Bronchial epithelial cell (primary cell): ENCODE measurements around the gene POU2AF1. TPM values are rescaled to one million over a fixed set of nuclear protein-coding genes. Genes with fewer than 3 reads are reported as not detected.

Experiments used
- DNase-seq: peaks from one replicate; pipeline ENCODE4 v3.0.0-alpha.2; 2010; ENCODE audit warnings: low read depth
- FAIRE-seq: peaks from 2 replicates; lab custom pipeline; 2011; peaks lifted over from hg19 to GRCh38; lab: Jason Lieb, UNC
- H3K27me3 ChIP-seq: 2 replicates; pipeline ENCODE4 v1.5.1; 2011; ENCODE audit warnings: low read length; ENCODE audit not compliant: control insufficient read depth, insufficient read depth
- H3K36me3 ChIP-seq: 2 replicates; pipeline ENCODE4 v1.5.1; 2011; ENCODE audit warnings: low read length; ENCODE audit not compliant: control insufficient read depth, insufficient read depth
- H3K4me3 ChIP-seq: 2 replicates; pipeline ENCODE4 v1.5.1; 2011; ENCODE audit warnings: mild to moderate bottlenecking, low read depth, low read length, control low read depth
- total RNA-seq: library from RNA; depleted of rRNA; stranded (reverse); fragments of >200 nt; gene quantifications from 2 replicates; pipeline ENCODE4 v1.2.1, GENCODE V29; 2014
- TF ChIP-seq, protein P1 (sequence below): IDR thresholded peaks from 2 replicates; pipeline ENCODE4 v1.5.1; 2011; ENCODE audit warnings: mild to moderate bottlenecking, moderate library complexity, low read length, control low read depth, inconsistent platforms; ENCODE audit not compliant: insufficient read depth, severe bottlenecking

Gene POU2AF1
- total RNA-seq, 1 donor from 2014 or later: not detected

DNA sequence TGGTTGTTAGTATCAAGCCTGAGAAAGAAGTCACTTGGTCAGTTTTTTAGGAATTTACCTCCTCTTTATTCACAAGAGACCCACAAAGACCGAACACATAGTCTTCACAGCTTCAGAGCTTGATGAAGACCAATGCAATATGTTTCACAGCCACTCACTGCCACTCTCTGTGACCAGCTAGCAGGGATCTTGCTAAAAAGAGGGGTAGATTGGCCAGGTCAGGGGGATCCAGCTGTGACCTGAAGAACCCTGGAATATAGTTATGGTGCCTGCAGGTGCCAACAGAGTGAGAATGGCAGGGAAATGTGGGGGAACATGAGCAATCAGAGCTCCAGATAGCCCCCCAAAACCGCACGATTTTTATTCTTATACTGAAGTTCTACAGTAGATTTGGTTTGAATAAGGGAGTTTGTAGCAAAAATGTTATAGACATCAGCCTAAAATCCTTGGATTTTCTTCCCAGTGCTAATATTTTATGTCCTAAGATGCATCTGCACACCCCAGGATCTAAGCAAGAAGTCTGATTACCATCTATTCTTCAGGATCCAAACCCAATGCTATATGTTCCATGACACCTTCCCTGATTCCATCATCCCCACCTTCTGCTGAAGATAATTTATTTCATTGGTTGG, 8.7 kb downstream of the POU2AF1 start:
- H3K27me3 ChIP-seq: no peaks in the 10 kb centered on the region
- TF ChIP-seq, protein P1, sequence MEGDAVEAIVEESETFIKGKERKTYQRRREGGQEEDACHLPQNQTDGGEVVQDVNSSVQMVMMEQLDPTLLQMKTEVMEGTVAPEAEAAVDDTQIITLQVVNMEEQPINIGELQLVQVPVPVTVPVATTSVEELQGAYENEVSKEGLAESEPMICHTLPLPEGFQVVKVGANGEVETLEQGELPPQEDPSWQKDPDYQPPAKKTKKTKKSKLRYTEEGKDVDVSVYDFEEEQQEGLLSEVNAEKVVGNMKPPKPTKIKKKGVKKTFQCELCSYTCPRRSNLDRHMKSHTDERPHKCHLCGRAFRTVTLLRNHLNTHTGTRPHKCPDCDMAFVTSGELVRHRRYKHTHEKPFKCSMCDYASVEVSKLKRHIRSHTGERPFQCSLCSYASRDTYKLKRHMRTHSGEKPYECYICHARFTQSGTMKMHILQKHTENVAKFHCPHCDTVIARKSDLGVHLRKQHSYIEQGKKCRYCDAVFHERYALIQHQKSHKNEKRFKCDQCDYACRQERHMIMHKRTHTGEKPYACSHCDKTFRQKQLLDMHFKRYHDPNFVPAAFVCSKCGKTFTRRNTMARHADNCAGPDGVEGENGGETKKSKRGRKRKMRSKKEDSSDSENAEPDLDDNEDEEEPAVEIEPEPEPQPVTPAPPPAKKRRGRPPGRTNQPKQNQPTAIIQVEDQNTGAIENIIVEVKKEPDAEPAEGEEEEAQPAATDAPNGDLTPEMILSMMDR: no peak
- FAIRE-seq: no peak

DNA sequence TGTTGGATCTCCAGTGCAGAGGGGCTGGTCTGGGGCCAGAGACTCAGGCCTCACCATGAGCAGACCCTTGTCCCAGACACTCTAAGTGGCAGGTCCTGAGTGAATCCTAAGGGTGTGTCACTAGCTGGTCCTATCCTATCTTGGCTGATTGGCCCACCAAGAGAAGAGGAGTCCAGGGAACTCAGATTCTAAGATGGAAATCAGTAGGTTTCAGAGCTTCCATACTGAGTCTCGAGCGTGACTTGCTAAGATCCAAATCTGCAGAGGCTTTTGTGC, 10.9 kb downstream of the POU2AF1 start:
- TF ChIP-seq, protein P1: no peak
- Histone ChIP-seq H3K4me3 (no peak overlapping the region), H3K36me3 (no peaks in the 10 kb centered on the region), H3K27me3 (no peaks in the 10 kb centered on the region)
- FAIRE-seq (no peak), DNase-seq (no peak)

More for the DNA sequence above, 8.7 kb downstream of the POU2AF1 start:
- Histone ChIP-seq H3K36me3 (no peaks in the 10 kb centered on the region), H3K4me3 (no peak overlapping the region)
- no peak for DNase-seq

DNA sequence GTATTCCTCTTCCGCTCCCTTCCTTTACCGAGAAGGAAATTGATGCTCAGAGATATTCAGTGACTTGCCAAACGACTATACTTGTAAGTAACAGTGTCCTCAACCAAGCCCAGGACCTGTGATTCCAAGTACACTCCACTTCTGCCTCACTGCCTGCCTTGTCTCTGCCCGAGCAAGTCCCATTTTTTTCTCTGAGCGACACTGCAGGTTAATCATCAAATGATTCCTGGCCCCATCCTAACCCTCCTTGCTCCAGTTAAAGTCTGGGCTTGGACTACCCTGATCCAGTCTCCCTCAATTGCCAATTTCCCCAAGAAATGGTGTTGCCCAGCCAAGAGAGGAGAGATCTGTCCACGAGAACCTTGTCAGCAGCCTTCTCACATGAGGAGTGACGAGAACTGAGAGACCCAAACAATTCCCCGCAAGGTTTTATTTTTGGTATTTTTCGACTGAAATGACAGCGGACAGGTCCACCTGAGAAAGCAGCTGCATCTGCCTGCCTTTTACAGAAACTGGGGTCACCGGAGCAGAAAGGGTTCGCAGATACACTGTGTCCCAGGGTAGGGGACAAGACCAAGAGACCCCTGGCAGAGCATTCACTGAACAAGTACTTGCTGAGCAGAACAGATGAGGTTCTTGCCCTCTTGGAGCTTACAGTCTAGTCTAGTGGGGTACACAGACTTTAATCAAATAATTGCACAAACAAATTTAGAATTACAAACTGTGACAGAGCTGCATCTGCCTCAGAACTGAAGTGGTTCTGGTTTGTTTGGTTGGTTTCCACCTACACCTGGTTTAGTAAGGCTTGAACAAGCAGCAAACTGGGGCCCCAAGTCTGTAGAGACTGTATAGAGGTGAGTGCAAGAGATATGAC, 11.4 kb downstream of the POU2AF1 start:
- TF ChIP-seq, protein P1: no peak
- Histone ChIP-seq H3K36me3 (no peaks in the 10 kb centered on the region), H3K27me3 (no peaks in the 10 kb centered on the region), H3K4me3 (no peak overlapping the region)
- FAIRE-seq (no peak), DNase-seq (peak; percentile 52)

DNA sequence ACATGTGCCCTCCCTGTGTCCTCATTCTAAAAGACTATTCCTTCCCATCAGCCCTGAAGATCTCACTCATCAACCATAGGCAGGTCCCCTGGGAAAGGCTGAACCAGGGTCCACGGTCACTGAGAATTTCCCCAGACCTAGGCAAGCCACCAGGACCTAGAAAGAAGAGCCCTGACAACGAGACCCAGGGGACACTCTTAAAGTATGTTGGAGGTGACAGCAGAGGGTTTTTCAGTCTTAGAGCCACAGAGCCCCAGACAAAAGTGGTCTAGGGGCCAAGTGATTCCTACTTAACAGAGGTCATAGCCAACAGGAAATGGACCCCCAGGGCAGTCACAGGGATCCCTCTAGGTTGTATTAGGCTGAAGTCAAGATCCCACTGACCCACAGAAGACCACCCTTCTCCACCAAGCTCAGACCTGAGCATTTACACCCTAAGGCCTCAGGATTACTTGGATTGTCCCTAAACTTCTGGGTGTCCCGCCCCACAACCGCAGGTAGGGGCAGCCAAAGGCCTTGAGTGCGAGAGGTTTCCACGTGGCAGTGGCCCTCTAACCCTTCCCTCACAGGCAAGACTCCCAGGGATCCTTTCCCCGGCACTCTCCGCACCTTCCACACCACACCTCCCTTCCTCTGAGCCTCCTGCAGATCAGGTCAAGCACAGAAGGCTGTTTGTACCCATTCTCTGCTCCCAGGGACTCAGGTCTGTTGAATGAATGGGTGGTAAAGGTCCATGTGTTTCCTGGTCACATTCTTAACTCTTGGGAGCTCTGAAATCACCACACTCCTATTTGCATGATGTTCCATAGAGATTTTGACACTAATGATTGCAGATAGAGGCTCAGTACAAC, 12.3 kb downstream of the POU2AF1 start:
- no peaks in the 10 kb centered on the region for H3K36me3 ChIP-seq
- no peak for FAIRE-seq
- TF ChIP-seq, protein P1: no peak
- no peaks in the 10 kb centered on the region for H3K27me3 ChIP-seq
- no peak overlapping the region for H3K4me3 ChIP-seq
- no peak for DNase-seq

DNA sequence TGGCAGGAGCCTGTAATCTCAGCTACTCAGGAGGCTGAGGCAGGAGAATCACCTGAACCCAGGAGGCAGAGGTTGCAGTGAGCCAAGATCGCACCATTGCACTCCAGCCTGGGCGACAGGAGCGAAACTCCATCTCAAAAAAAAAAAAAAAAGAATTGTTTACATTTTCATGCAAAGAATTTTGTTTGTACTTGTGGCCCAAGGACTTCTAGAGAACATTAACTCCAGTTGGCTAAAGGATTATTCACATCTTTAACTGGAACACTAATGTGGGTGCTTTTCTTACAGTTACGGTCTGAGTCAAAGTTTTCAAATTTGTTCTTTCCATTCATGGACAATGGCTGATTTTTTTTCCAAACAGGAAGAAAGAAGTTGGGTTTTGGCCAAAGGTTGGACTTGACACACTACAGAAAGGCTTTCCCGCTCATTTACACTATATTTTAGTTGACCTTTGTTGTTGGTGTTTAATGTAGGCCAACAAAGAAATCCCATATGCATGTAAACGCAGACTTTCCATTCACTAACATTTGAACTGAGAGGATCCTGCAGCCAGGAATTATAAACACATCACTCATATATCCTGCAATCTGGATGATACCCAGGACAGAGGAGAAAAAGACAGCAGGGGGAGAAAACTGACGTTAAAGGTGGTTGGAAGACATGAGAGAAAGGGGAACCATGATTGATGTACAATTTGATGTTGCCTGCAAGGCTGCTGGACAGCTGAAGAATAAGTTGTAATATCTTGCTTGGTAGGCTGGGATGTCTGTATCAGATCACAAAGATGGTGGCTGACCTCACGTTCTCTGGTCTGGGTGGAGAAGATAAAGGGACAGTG, 13.1 kb downstream of the POU2AF1 start:
- no peaks in the 10 kb centered on the region for H3K27me3 ChIP-seq

More for the DNA sequence above, 13.1 kb downstream of the POU2AF1 start:
- FAIRE-seq (peak; percentile 64), DNase-seq (no peak)
- TF ChIP-seq, protein P1: no peak
- H3K4me3 ChIP-seq: no peak overlapping the region
- H3K36me3 ChIP-seq: no peaks in the 10 kb centered on the region
